IMR-90 (cell line): ENCODE results near the gene CDON. TPM values are rescaled to one million over a fixed set of nuclear protein-coding genes. Genes with fewer than 3 reads are reported as not detected.

Source experiments
- ATAC-seq: fragments of 200-7000 bp; cut with Tn5 transposase; 2 replicates; pipeline ENCODE4 v1.9.1; 2020; ENCODE audit warnings: low read depth, mild to moderate bottlenecking, moderate library complexity
- BruUV-seq: library from RNA; stranded (reverse); fragments of 400-500 nt; replicated peaks from 2 replicates; lab custom pipeline; 2021; lab: Mats Ljungman, UMichigan
- CTCF ChIA-PET: fragments of 300-600 bp; formaldehyde crosslinking; extraction: SDS; loops from one replicate; lab custom pipeline; 2021; ENCODE audit warnings: antibody characterized with exemption; lab: Yijun Ruan, JAX
- POLR2A ChIA-PET: fragments of 300-600 bp; sonication (Branson Sonifier 250); formaldehyde crosslinking; loops from one replicate; lab custom pipeline; 2022; ENCODE audit warnings: antibody characterized with exemption; ENCODE audit not compliant: unreplicated experiment; lab: Charles Lee
- DNase-seq: peaks from one replicate; pipeline ENCODE4 v3.0.0; 2013
- H2AFZ ChIP-seq: replicated peaks from 2 replicates; pipeline ENCODE3; 2013; ENCODE audit warnings: low read length, mild to moderate bottlenecking; ENCODE audit not compliant: poor library complexity
- H2AK5ac ChIP-seq: 2 replicates; pipeline ENCODE4 v1.6.1; 2013; ENCODE audit warnings: low read depth, low read length, inconsistent platforms
- H2AK9ac ChIP-seq: replicated peaks from 2 replicates; pipeline ENCODE3; 2013; ENCODE audit warnings: mild to moderate bottlenecking, low read depth, low read length, moderate library complexity; ENCODE audit not compliant: poor library complexity
- H2BK120ac ChIP-seq: 2 replicates; pipeline ENCODE4 v1.6.1; 2013; ENCODE audit warnings: low read depth, low read length, inconsistent platforms
- H2BK15ac ChIP-seq: 3 replicates; pipeline ENCODE4 v1.6.1; 2013; ENCODE audit warnings: low read depth, low read length, inconsistent platforms
- H2BK20ac ChIP-seq: 2 replicates; pipeline ENCODE4 v1.6.1; 2013; ENCODE audit warnings: low read depth, mild to moderate bottlenecking, inconsistent platforms, low read length, moderate library complexity
- H2BK5ac ChIP-seq: 2 replicates; pipeline ENCODE4 v1.6.1; 2013; ENCODE audit warnings: mild to moderate bottlenecking, low read depth, low read length, inconsistent platforms; ENCODE audit not compliant: poor library complexity, severe bottlenecking
- H3K14ac ChIP-seq: replicated peaks from 2 replicates; pipeline ENCODE4 v1.6.1; 2013; ENCODE audit warnings: low read depth, low read length, inconsistent platforms
- H3K18ac ChIP-seq: 2 replicates; pipeline ENCODE4 v1.6.1; 2013; ENCODE audit warnings: low read depth, low read length, control low read depth
- H3K23ac ChIP-seq: 2 replicates; pipeline ENCODE4 v1.6.1; 2013; ENCODE audit warnings: low read depth, low read length, inconsistent platforms
- H3K27ac ChIP-seq: 2 replicates; pipeline ENCODE4 v1.5.1; 2013; ENCODE audit warnings: mild to moderate bottlenecking, control low read depth, low read length; ENCODE audit not compliant: insufficient read depth
- H3K27me3 ChIP-seq: 2 replicates; pipeline ENCODE4 v1.6.1; 2013; ENCODE audit warnings: low read length; ENCODE audit not compliant: control insufficient read depth, insufficient read depth
- H3K36me3 ChIP-seq: 2 replicates; pipeline ENCODE4 v1.6.1; 2013; ENCODE audit warnings: low read length, mixed read lengths; ENCODE audit not compliant: control insufficient read depth, insufficient read depth
- H3K4ac ChIP-seq: 2 replicates; pipeline ENCODE4 v1.6.1; 2013; ENCODE audit warnings: low read depth, low read length, inconsistent platforms
- H3K4me1 ChIP-seq: 2 replicates; pipeline ENCODE4 v1.6.1; 2013; ENCODE audit warnings: low read length, mixed read lengths; ENCODE audit not compliant: control insufficient read depth, insufficient read depth
- H3K4me2 ChIP-seq: 2 replicates; pipeline ENCODE4 v1.6.1; 2013; ENCODE audit warnings: low read depth, mild to moderate bottlenecking, control low read depth, low read length, moderate library complexity
- H3K4me3 ChIP-seq: 2 replicates; pipeline ENCODE4 v1.5.1; 2013; ENCODE audit warnings: low read depth, mild to moderate bottlenecking, control low read depth, low read length, moderate library complexity; ENCODE audit not compliant: insufficient read depth
- H3K56ac ChIP-seq: 2 replicates; pipeline ENCODE4 v1.6.1; 2013; ENCODE audit warnings: low read length, inconsistent platforms; ENCODE audit not compliant: insufficient read depth; ENCODE audit errors: extremely low read depth
- H3K79me1 ChIP-seq, 2 experiments: 2 replicates each; pipeline ENCODE4 v1.6.1; 2013; ENCODE audit warnings: low read length in 2 of 2, inconsistent platforms in 1 of 2, low read depth in 1 of 2
- H3K9ac ChIP-seq: 2 replicates; pipeline ENCODE4 v1.6.1; 2013; ENCODE audit warnings: low read depth, low read length, control low read depth
- H3K9me1 ChIP-seq: 2 replicates; pipeline ENCODE4 v1.6.1; 2013; ENCODE audit warnings: low read length, inconsistent platforms; ENCODE audit not compliant: insufficient read depth
- H3K9me3 ChIP-seq: 2 replicates; pipeline ENCODE4 v1.6.1; 2013; ENCODE audit warnings: low read length; ENCODE audit not compliant: control insufficient read depth, insufficient read depth
- H4K20me1 ChIP-seq: 2 replicates; pipeline ENCODE4 v1.6.1; 2013; ENCODE audit warnings: low read length, inconsistent platforms; ENCODE audit not compliant: insufficient read depth
- H4K5ac ChIP-seq: 2 replicates; pipeline ENCODE4 v1.6.1; 2013; ENCODE audit warnings: mild to moderate bottlenecking, low read depth, low read length, control low read depth
- H4K8ac ChIP-seq, 2 experiments: 2 replicates each; pipeline ENCODE4 v1.6.1; 2013; ENCODE audit warnings: low read depth in 2 of 2, low read length in 2 of 2, control low read depth in 1 of 2, inconsistent platforms in 1 of 2
- H4K91ac ChIP-seq: 2 replicates; pipeline ENCODE4 v1.6.1; 2013; ENCODE audit warnings: low read depth, low read length, inconsistent platforms; ENCODE audit not compliant: insufficient read depth
- BHLHE40 ChIP-seq: fragments of 150-350 bp; IDR thresholded peaks from 2 replicates; pipeline ENCODE4 v1.6.1; 2016; ENCODE audit warnings: mild to moderate bottlenecking, low read depth, low read length
- CEBPB ChIP-seq: IDR thresholded peaks from 2 replicates; pipeline ENCODE4 v1.6.1; 2012; ENCODE audit warnings: low read depth, low read length, improper control_type of control experiment
- CHD1 ChIP-seq: IDR thresholded peaks from 2 replicates; pipeline ENCODE4 v1.6.1; 2012; ENCODE audit warnings: low read depth, low read length, improper control_type of control experiment
- FOS ChIP-seq: fragments of 150-350 bp; IDR thresholded peaks from 2 replicates; pipeline ENCODE4 v1.6.1; 2016; ENCODE audit warnings: low read depth, low read length
- MAFK ChIP-seq: IDR thresholded peaks from 2 replicates; pipeline ENCODE4 v1.6.1; 2012; ENCODE audit warnings: low read depth, low read length, improper control_type of control experiment
- MAZ ChIP-seq: IDR thresholded peaks from 2 replicates; pipeline ENCODE4 v1.6.1; 2012; ENCODE audit warnings: low read depth, mild to moderate bottlenecking, low read length, improper control_type of control experiment, moderate library complexity, borderline replicate concordance
- MXI1 ChIP-seq: IDR thresholded peaks from 2 replicates; pipeline ENCODE4 v1.6.1; 2012; ENCODE audit warnings: low read depth, mild to moderate bottlenecking, low read length, moderate library complexity, borderline replicate concordance
- NFE2L2 ChIP-seq: fragments of 150-350 bp; IDR thresholded peaks from 2 replicates; pipeline ENCODE4 v1.6.1; 2016; ENCODE audit warnings: low read depth, mild to moderate bottlenecking, low read length
- POLR2A ChIP-seq: IDR thresholded peaks from 2 replicates; pipeline ENCODE4 v1.6.1; 2012; ENCODE audit warnings: mild to moderate bottlenecking, low read depth, low read length
- RAD21 ChIP-seq: IDR thresholded peaks from 2 replicates; pipeline ENCODE4 v1.6.1; 2012; ENCODE audit warnings: low read length, improper control_type of control experiment
- RCOR1 ChIP-seq: IDR thresholded peaks from 2 replicates; pipeline ENCODE4 v1.6.1; 2012; ENCODE audit warnings: mild to moderate bottlenecking, low read length, improper control_type of control experiment; ENCODE audit not compliant: insufficient replicate concordance
- RFX5 ChIP-seq: IDR thresholded peaks from 2 replicates; pipeline ENCODE4 v1.8.0; 2012; ENCODE audit warnings: low read depth, mild to moderate bottlenecking, low read length, moderate library complexity
- SMC3 ChIP-seq: fragments of 150-350 bp; IDR thresholded peaks from 2 replicates; pipeline ENCODE4 v1.6.1; 2016; ENCODE audit warnings: low read depth, mild to moderate bottlenecking, antibody characterized with exemption, low read length, moderate library complexity
- WGBS, 2 experiments: methylation state at CpG; one replicate each; pipeline versions ENCODE4 v1.1.5 to v1.1.7; 2013; ENCODE audit warnings: missing lambda C conversion rate in 2 of 2; ENCODE audit not compliant: insufficient read length in 1 of 2; ENCODE audit errors: extremely low coverage in 2 of 2; 5-methylcytosine and 5-hydroxymethylcytosine counted together
- dilution Hi-C: fragments of 300-500 bp; cut with HindIII; formaldehyde crosslinking; loops from one replicate; pipeline ENCODE4 v1.14.3; 2018; ENCODE audit warnings: low sequenced_read_pairs; ENCODE audit not compliant: unreplicated experiment
- in situ Hi-C: fragments of 300-500 bp; cut with MboI; formaldehyde crosslinking; loops from 3 replicates; pipeline ENCODE4 v1.14.3; 2019; ENCODE audit warnings: low sequenced_read_pairs, inconsistent platforms, mixed read lengths
- intact Hi-C: fragments of 100-400 bp; cut with micrococcal nuclease; formaldehyde crosslinking; loops from 2 replicates; pipeline ENCODE4 v1.10.0; 2022
- polyA plus RNA-seq, 3 experiments: library from polyadenylated mRNA; depleted of rRNA; stranded (reverse); fragments of >200 nt; gene quantifications; 2 replicates each; pipeline ENCODE4 v1.2.3, GENCODE V29; 2012; ENCODE audit warnings: low replicate concordance in 1 of 3
- total RNA-seq: library from RNA; depleted of rRNA; stranded (reverse); fragments of >200 nt; gene quantifications from 2 replicates; pipeline ENCODE4 v1.2.3, GENCODE V29; 2012
- TF ChIP-seq, protein P1 (sequence below): fragments of 150-350 bp; IDR thresholded peaks from 2 replicates; pipeline ENCODE4 v1.6.1; 2017; ENCODE audit warnings: mild to moderate bottlenecking, antibody characterized with exemption, low read length, low read depth
- TF ChIP-seq, protein P2 (sequence below): conservative IDR thresholded peaks from 2 replicates; pipeline ENCODE4 v1.5.1; 2012; ENCODE audit warnings: mild to moderate bottlenecking, low read depth, low read length, improper control_type of control experiment
- TF ChIP-seq, protein P3 (sequence below): fragments of 150-350 bp; IDR thresholded peaks from 2 replicates; pipeline ENCODE4 v1.6.1; 2016; ENCODE audit warnings: low read depth, mild to moderate bottlenecking, low read length, moderate library complexity, borderline replicate concordance

Gene CDON
- total and polyA plus RNA-seq, 2 of the 4 experiments (the other 2 are of a cell fraction) = 1.2 to 3.8 TPM

DNA sequence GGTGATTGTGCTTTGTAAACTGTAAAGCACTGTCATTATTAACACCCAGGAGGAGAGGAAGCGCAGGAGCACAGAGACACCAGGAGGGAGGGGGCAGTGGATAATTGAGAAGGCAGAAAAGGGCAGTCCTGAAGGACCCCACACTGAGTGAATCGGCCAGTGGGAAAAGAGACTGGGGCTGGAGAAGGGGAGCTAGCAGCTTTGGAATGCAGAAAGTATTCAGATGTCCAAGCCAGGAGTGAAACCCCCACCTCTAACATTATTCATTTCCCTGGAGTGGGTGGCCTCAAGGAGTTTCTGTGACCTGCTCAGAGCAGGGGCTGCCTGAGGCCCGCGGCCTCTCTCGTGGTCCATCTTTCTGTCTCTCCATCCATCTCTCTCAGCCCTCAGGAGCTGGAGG, 38.0 kb upstream of the CDON start:
- H3K9me1 ChIP-seq = 0 out of 2 replicates have a peak, but pooled peaks cover 3% of the 10 kb centered on the region
- H3K23ac ChIP-seq = no peak overlapping the region
- no peak overlapping the region for H2BK15ac ChIP-seq
- no peak overlapping the region for H3K56ac ChIP-seq
- H2AK9ac ChIP-seq = no peak overlapping the region
- no peaks in the 10 kb centered on the region for H4K20me1 ChIP-seq
- H4K91ac ChIP-seq = no peak overlapping the region
- H3K4ac ChIP-seq = no peak overlapping the region
- dilution Hi-C loops = no loop called here
- intact Hi-C loops = no loop called here
- H2AFZ ChIP-seq = no peak overlapping the region
- no peak overlapping the region for H2BK20ac ChIP-seq
- H2BK5ac ChIP-seq = no peak overlapping the region
- ATAC-seq = no peak
- no peak overlapping the region for H3K9ac ChIP-seq
- no peak overlapping the region for H4K5ac ChIP-seq
- peaks cover 60% of the 10 kb centered on the region for H3K27me3 ChIP-seq
- H3K4me1 ChIP-seq = no peaks in the 10 kb centered on the region; the same call in 1 of the 2 replicates
- no peak overlapping the region for H2BK120ac ChIP-seq
- H3K4me2 ChIP-seq = no peak overlapping the region
- DNase-seq = no peak
- H2AK5ac ChIP-seq = no peak overlapping the region
- no CpG with 5 or more reads among the region's 5 CpGs for WGBS, 2 experiments
- POLR2A ChIA-PET = no interaction called here
- no peaks in the 10 kb centered on the region for H3K36me3 ChIP-seq
- no TSS peak for BruUV-seq
- no peaks in the 10 kb centered on the region for H3K9me3 ChIP-seq
- H3K4me3 ChIP-seq = no peak overlapping the region
- TF ChIP-seq RFX5 (no peak), RCOR1 (no peak), SMC3 (no peak), MAFK (no peak), MXI1 (no peak), FOS (no peak), MAZ (no peak), NFE2L2 (no peak), RAD21 (no peak), CHD1 (no peak), CEBPB (no peak), POLR2A (no peak), BHLHE40 (no peak)
- TF ChIP-seq, protein P1, sequence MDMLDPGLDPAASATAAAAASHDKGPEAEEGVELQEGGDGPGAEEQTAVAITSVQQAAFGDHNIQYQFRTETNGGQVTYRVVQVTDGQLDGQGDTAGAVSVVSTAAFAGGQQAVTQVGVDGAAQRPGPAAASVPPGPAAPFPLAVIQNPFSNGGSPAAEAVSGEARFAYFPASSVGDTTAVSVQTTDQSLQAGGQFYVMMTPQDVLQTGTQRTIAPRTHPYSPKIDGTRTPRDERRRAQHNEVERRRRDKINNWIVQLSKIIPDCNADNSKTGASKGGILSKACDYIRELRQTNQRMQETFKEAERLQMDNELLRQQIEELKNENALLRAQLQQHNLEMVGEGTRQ = no peak
- TF ChIP-seq, protein P2, sequence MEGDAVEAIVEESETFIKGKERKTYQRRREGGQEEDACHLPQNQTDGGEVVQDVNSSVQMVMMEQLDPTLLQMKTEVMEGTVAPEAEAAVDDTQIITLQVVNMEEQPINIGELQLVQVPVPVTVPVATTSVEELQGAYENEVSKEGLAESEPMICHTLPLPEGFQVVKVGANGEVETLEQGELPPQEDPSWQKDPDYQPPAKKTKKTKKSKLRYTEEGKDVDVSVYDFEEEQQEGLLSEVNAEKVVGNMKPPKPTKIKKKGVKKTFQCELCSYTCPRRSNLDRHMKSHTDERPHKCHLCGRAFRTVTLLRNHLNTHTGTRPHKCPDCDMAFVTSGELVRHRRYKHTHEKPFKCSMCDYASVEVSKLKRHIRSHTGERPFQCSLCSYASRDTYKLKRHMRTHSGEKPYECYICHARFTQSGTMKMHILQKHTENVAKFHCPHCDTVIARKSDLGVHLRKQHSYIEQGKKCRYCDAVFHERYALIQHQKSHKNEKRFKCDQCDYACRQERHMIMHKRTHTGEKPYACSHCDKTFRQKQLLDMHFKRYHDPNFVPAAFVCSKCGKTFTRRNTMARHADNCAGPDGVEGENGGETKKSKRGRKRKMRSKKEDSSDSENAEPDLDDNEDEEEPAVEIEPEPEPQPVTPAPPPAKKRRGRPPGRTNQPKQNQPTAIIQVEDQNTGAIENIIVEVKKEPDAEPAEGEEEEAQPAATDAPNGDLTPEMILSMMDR = no peak
- TF ChIP-seq, protein P3, sequence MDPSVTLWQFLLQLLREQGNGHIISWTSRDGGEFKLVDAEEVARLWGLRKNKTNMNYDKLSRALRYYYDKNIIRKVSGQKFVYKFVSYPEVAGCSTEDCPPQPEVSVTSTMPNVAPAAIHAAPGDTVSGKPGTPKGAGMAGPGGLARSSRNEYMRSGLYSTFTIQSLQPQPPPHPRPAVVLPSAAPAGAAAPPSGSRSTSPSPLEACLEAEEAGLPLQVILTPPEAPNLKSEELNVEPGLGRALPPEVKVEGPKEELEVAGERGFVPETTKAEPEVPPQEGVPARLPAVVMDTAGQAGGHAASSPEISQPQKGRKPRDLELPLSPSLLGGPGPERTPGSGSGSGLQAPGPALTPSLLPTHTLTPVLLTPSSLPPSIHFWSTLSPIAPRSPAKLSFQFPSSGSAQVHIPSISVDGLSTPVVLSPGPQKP = no peak
- CTCF ChIA-PET = no interaction called here
- H3K14ac ChIP-seq = no peak overlapping the region
- in situ Hi-C loops = no loop called here
- H4K8ac ChIP-seq = no peak overlapping the region
- H3K27ac ChIP-seq = no peak overlapping the region
- H3K18ac ChIP-seq = no peak overlapping the region
- H3K79me1 ChIP-seq = no peaks in the 10 kb centered on the region
